Measurements from ENCODE around the gene GNG12. TPM values are rescaled to one million over a fixed set of nuclear protein-coding genes. Genes with fewer than 3 reads are reported as not detected.

The GNG12 gene
- polyA plus RNA-seq, 4 donors: 98.5 to 138 (median 128) TPM

- peak in 2 of 4 donors; percentile 43 to 45 for DNase-seq (ENCODE audit: low read depth in 4 of 4, low spot score in 3 of 4)
Measured at GRCh38 chr1:67686267-67687197, 146.7 kb downstream of the GNG12 start.

GRCh38 chr1:67685558-67686266 lies 147.6 kb downstream of the GNG12 start:
- no peak for DNase-seq (ENCODE audit: low read depth in 4 of 4, low spot score in 3 of 4)

GRCh38 chr1:67685067-67685557 lies 148.2 kb downstream of the GNG12 start, which contains the start of gene GADD45A:
TSS of gene GADD45A (plus strand) at chr1:67685201. CDS start at chr1:67685495, 294 bp downstream.
- DNase-seq (ENCODE audit: low read depth in 4 of 4, low spot score in 3 of 4): peak; percentile 88 to 98 (median 94)

GRCh38 chr1:67684526-67685066 lies 148.7 kb downstream of the GNG12 start:
- DNase-seq (ENCODE audit: low read depth in 4 of 4, low spot score in 3 of 4): no peak

GRCh38 chr1:67683766-67684525 lies 149.3 kb downstream of the GNG12 start:
- DNase-seq (ENCODE audit: low read depth in 4 of 4, low spot score in 3 of 4): no peak

- no peak for DNase-seq (ENCODE audit: low read depth in 4 of 4, low spot score in 3 of 4)
Measured at GRCh38 chr1:67683316-67683715, 150.0 kb downstream of the GNG12 start.

GRCh38 chr1:67682659-67683197 lies 150.5 kb downstream of the GNG12 start:
- no peak for DNase-seq (ENCODE audit: low read depth in 4 of 4, low spot score in 3 of 4)

GRCh38 chr1:67680486-67680885 lies 152.8 kb downstream of the GNG12 start:
- no peak for DNase-seq (ENCODE audit: low read depth in 4 of 4, low spot score in 3 of 4)

- DNase-seq (ENCODE audit: low read depth in 4 of 4, low spot score in 3 of 4): no peak
Measured at GRCh38 chr1:67679691-67680090, 153.6 kb downstream of the GNG12 start.

- DNase-seq (ENCODE audit: low read depth in 4 of 4, low spot score in 3 of 4): peak in 3 of 4 donors; percentile 29 to 41 (median 33)
Measured at GRCh38 chr1:67677930-67678329, 155.3 kb downstream of the GNG12 start.

- no peak for DNase-seq (ENCODE audit: low read depth in 4 of 4, low spot score in 3 of 4)
Measured at GRCh38 chr1:67677408-67677807, 155.9 kb downstream of the GNG12 start.

- no peak for DNase-seq (ENCODE audit: low read depth in 4 of 4, low spot score in 3 of 4)
Measured at GRCh38 chr1:67676946-67677345, 156.3 kb downstream of the GNG12 start.

- no peak for DNase-seq (ENCODE audit: low read depth in 4 of 4, low spot score in 3 of 4)
Measured at GRCh38 chr1:67676287-67676686, 157.0 kb downstream of the GNG12 start.

- no peak for DNase-seq (ENCODE audit: low read depth in 4 of 4, low spot score in 3 of 4)
Measured at GRCh38 chr1:67675800-67676199, 157.5 kb downstream of the GNG12 start.

- DNase-seq (ENCODE audit: low read depth in 4 of 4, low spot score in 3 of 4): peak in 2 of 4 donors; percentile 41 to 58
Measured at GRCh38 chr1:67674260-67675011, 158.8 kb downstream of the GNG12 start.

GRCh38 chr1:67673468-67674201 lies 159.6 kb downstream of the GNG12 start:
- no peak for DNase-seq (ENCODE audit: low read depth in 4 of 4, low spot score in 3 of 4)

- no peak for DNase-seq (ENCODE audit: low read depth in 4 of 4, low spot score in 3 of 4)
Measured at GRCh38 chr1:67672260-67672803, 160.9 kb downstream of the GNG12 start.

GRCh38 chr1:67668660-67669059 lies 164.6 kb downstream of the GNG12 start:
- no peak for DNase-seq (ENCODE audit: low read depth in 4 of 4, low spot score in 3 of 4)
